ENCODE results near the gene SMIM13. TPM values are rescaled to one million over a fixed set of nuclear protein-coding genes. Genes with fewer than 3 reads are reported as not detected.

The SMIM13 gene
- polyA plus RNA-seq, 4 donors: 2.4 to 11.0 (median 4.1) TPM

GRCh38 chr6:11069760-11070159 is 23.9 kb upstream of the SMIM13 start:
- no peak for FAIRE-seq
- WGBS, 3 donors: 43 to 54% (median 50%) methylated on average over 2 of the region's 2 CpGs

GRCh38 chr6:11072101-11072500 is 21.5 kb upstream of the SMIM13 start:
- peaks cover 0 to 4% (median 0%) of the 10 kb centered on the region in 3 donors for H3K4me1 ChIP-seq (ENCODE audit: control insufficient read depth in 3 of 3, insufficient read depth in 2 of 3, low read depth in 1 of 3, low read length in 2 of 3)
- H3K27me3 ChIP-seq (ENCODE audit: control insufficient read depth in 3 of 3, insufficient read depth in 3 of 3, low read length in 3 of 3): no peaks in the 10 kb centered on the region
- H3K9me3 ChIP-seq (ENCODE audit: control insufficient read depth in 2 of 2, insufficient read depth in 1 of 2, low read depth in 1 of 2, low read length in 1 of 2): no peaks in the 10 kb centered on the region
- H3K36me3 ChIP-seq (ENCODE audit: control insufficient read depth in 3 of 3, insufficient read depth in 2 of 3, low read depth in 1 of 3, low read length in 3 of 3): no peaks in the 10 kb centered on the region
- FAIRE-seq (no peak), DNase-seq (no peak)
- H3K27ac ChIP-seq (ENCODE audit: low read depth in 1 of 3, low read length in 2 of 3): no peak overlapping the region
- 83 to 97% (median 97%) methylated on average over 4 of the region's 4 CpGs for WGBS, 3 donors
- no peak overlapping the region for H3K4me3 ChIP-seq (ENCODE audit: low read depth in 1 of 3, low read length in 3 of 3)

More at GRCh38 chr6:11069760-11070159, 23.9 kb upstream of the SMIM13 start:
- Histone ChIP-seq H3K9me3 (ENCODE audit: control insufficient read depth in 2 of 2, insufficient read depth in 1 of 2, low read depth in 1 of 2, low read length in 1 of 2) (no peaks in the 10 kb centered on the region), H3K4me1 (ENCODE audit: control insufficient read depth in 3 of 3, insufficient read depth in 2 of 3, low read depth in 1 of 3, low read length in 2 of 3) (peaks cover 0 to 11% (median 0%) of the 10 kb centered on the region in 3 donors), H3K27ac (ENCODE audit: low read depth in 1 of 3, low read length in 2 of 3) (no peak overlapping the region), H3K27me3 (ENCODE audit: control insufficient read depth in 3 of 3, insufficient read depth in 3 of 3, low read length in 3 of 3) (no peaks in the 10 kb centered on the region), H3K36me3 (ENCODE audit: control insufficient read depth in 3 of 3, insufficient read depth in 2 of 3, low read depth in 1 of 3, low read length in 3 of 3) (no peaks in the 10 kb centered on the region), H3K4me3 (ENCODE audit: low read depth in 1 of 3, low read length in 3 of 3) (no peak overlapping the region)
- no peak for DNase-seq

GRCh38 chr6:11076540-11076939 is 17.1 kb upstream of the SMIM13 start:
- Histone ChIP-seq H3K9me3 (ENCODE audit: control insufficient read depth in 2 of 2, insufficient read depth in 1 of 2, low read depth in 1 of 2, low read length in 1 of 2) (no peaks in the 10 kb centered on the region), H3K27ac (ENCODE audit: low read depth in 1 of 3, low read length in 2 of 3) (no peak overlapping the region), H3K36me3 (ENCODE audit: control insufficient read depth in 3 of 3, insufficient read depth in 2 of 3, low read depth in 1 of 3, low read length in 3 of 3) (no peaks in the 10 kb centered on the region), H3K27me3 (ENCODE audit: control insufficient read depth in 3 of 3, insufficient read depth in 3 of 3, low read length in 3 of 3) (no peaks in the 10 kb centered on the region), H3K4me3 (ENCODE audit: low read depth in 1 of 3, low read length in 3 of 3) (no peak overlapping the region), H3K4me1 (ENCODE audit: control insufficient read depth in 3 of 3, insufficient read depth in 2 of 3, low read depth in 1 of 3, low read length in 2 of 3) (no peaks in the 10 kb centered on the region)
- 71 to 91% (median 82%) methylated on average over 2 of the region's 2 CpGs for WGBS, 3 donors
- DNase-seq: no peak
- no peak for FAIRE-seq

GRCh38 chr6:11078266-11078665 is 15.4 kb upstream of the SMIM13 start:
- 81 to 89% (median 87%) methylated on average over 4 of the region's 4 CpGs for WGBS, 3 donors
- no peaks in the 10 kb centered on the region for H3K27me3 ChIP-seq (ENCODE audit: control insufficient read depth in 3 of 3, insufficient read depth in 3 of 3, low read length in 3 of 3)
- H3K36me3 ChIP-seq (ENCODE audit: control insufficient read depth in 3 of 3, insufficient read depth in 2 of 3, low read depth in 1 of 3, low read length in 3 of 3): no peaks in the 10 kb centered on the region
- no peak for FAIRE-seq
- DNase-seq: no peak
- no peak overlapping the region for H3K27ac ChIP-seq (ENCODE audit: low read depth in 1 of 3, low read length in 2 of 3)
- H3K4me1 ChIP-seq (ENCODE audit: control insufficient read depth in 3 of 3, insufficient read depth in 2 of 3, low read depth in 1 of 3, low read length in 2 of 3): no peaks in the 10 kb centered on the region
- no peaks in the 10 kb centered on the region for H3K9me3 ChIP-seq (ENCODE audit: control insufficient read depth in 2 of 2, insufficient read depth in 1 of 2, low read depth in 1 of 2, low read length in 1 of 2)
- H3K4me3 ChIP-seq (ENCODE audit: low read depth in 1 of 3, low read length in 3 of 3): no peak overlapping the region

- H3K4me3 ChIP-seq (ENCODE audit: low read depth in 1 of 3, low read length in 3 of 3): no peak overlapping the region
- no peaks in the 10 kb centered on the region for H3K4me1 ChIP-seq (ENCODE audit: control insufficient read depth in 3 of 3, insufficient read depth in 2 of 3, low read depth in 1 of 3, low read length in 2 of 3)
- no peaks in the 10 kb centered on the region for H3K9me3 ChIP-seq (ENCODE audit: control insufficient read depth in 2 of 2, insufficient read depth in 1 of 2, low read depth in 1 of 2, low read length in 1 of 2)
- WGBS, 3 donors: 53 to 70% (median 70%) methylated on average over 3 of the region's 3 CpGs
- FAIRE-seq: no peak
- no peaks in the 10 kb centered on the region for H3K27me3 ChIP-seq (ENCODE audit: control insufficient read depth in 3 of 3, insufficient read depth in 3 of 3, low read length in 3 of 3)
- no peak for DNase-seq
- no peaks in the 10 kb centered on the region for H3K36me3 ChIP-seq (ENCODE audit: control insufficient read depth in 3 of 3, insufficient read depth in 2 of 3, low read depth in 1 of 3, low read length in 3 of 3)
- H3K27ac ChIP-seq (ENCODE audit: low read depth in 1 of 3, low read length in 2 of 3): no peak overlapping the region
Observed at GRCh38 chr6:11080296-11080695, 13.3 kb upstream of the SMIM13 start.

GRCh38 chr6:11083491-11083890 is 10.1 kb upstream of the SMIM13 start:
- Histone ChIP-seq H3K36me3 (ENCODE audit: control insufficient read depth in 3 of 3, insufficient read depth in 2 of 3, low read depth in 1 of 3, low read length in 3 of 3) (no peaks in the 10 kb centered on the region), H3K27me3 (ENCODE audit: control insufficient read depth in 3 of 3, insufficient read depth in 3 of 3, low read length in 3 of 3) (no peaks in the 10 kb centered on the region), H3K9me3 (ENCODE audit: control insufficient read depth in 2 of 2, insufficient read depth in 1 of 2, low read depth in 1 of 2, low read length in 1 of 2) (no peaks in the 10 kb centered on the region), H3K4me1 (ENCODE audit: control insufficient read depth in 3 of 3, insufficient read depth in 2 of 3, low read depth in 1 of 3, low read length in 2 of 3) (no peaks in the 10 kb centered on the region), H3K27ac (ENCODE audit: low read depth in 1 of 3, low read length in 2 of 3) (no peak overlapping the region), H3K4me3 (ENCODE audit: low read depth in 1 of 3, low read length in 3 of 3) (no peak overlapping the region)
- WGBS, 3 donors: 62 to 76% (median 67%) methylated on average over 4 of the region's 4 CpGs
- FAIRE-seq: no peak
- DNase-seq: no peak

- DNase-seq (no peak), FAIRE-seq (no peak)
- H3K9me3 ChIP-seq (ENCODE audit: control insufficient read depth in 2 of 2, insufficient read depth in 1 of 2, low read depth in 1 of 2, low read length in 1 of 2): no peaks in the 10 kb centered on the region
- no peak overlapping the region for H3K4me3 ChIP-seq (ENCODE audit: low read depth in 1 of 3, low read length in 3 of 3)
- H3K27me3 ChIP-seq (ENCODE audit: control insufficient read depth in 3 of 3, insufficient read depth in 3 of 3, low read length in 3 of 3): no peaks in the 10 kb centered on the region
- no peaks in the 10 kb centered on the region for H3K36me3 ChIP-seq (ENCODE audit: control insufficient read depth in 3 of 3, insufficient read depth in 2 of 3, low read depth in 1 of 3, low read length in 3 of 3)
- 87 to 90% (median 87%) methylated on average over 5 of the region's 5 CpGs for WGBS, 3 donors
- no peak overlapping the region for H3K27ac ChIP-seq (ENCODE audit: low read depth in 1 of 3, low read length in 2 of 3)
- no peaks in the 10 kb centered on the region for H3K4me1 ChIP-seq (ENCODE audit: control insufficient read depth in 3 of 3, insufficient read depth in 2 of 3, low read depth in 1 of 3, low read length in 2 of 3)
Observed at GRCh38 chr6:11083956-11084355, 9.7 kb upstream of the SMIM13 start.

GRCh38 chr6:11085758-11086435 is 7.7 kb upstream of the SMIM13 start:
- H3K27me3 ChIP-seq (ENCODE audit: control insufficient read depth in 3 of 3, insufficient read depth in 3 of 3, low read length in 3 of 3): no peaks in the 10 kb centered on the region
- DNase-seq (no peak), FAIRE-seq (no peak)
- no peaks in the 10 kb centered on the region for H3K9me3 ChIP-seq (ENCODE audit: control insufficient read depth in 2 of 2, insufficient read depth in 1 of 2, low read depth in 1 of 2, low read length in 1 of 2)
- no peak overlapping the region for H3K27ac ChIP-seq (ENCODE audit: low read depth in 1 of 3, low read length in 2 of 3)
- H3K4me1 ChIP-seq (ENCODE audit: control insufficient read depth in 3 of 3, insufficient read depth in 2 of 3, low read depth in 1 of 3, low read length in 2 of 3): no peaks in the 10 kb centered on the region
- WGBS, 3 donors: 46 to 54% (median 46%) methylated on average over 3 of the region's 3 CpGs
- no peak overlapping the region for H3K4me3 ChIP-seq (ENCODE audit: low read depth in 1 of 3, low read length in 3 of 3)
- no peaks in the 10 kb centered on the region for H3K36me3 ChIP-seq (ENCODE audit: control insufficient read depth in 3 of 3, insufficient read depth in 2 of 3, low read depth in 1 of 3, low read length in 3 of 3)
